Neural cell (in vitro differentiated cells): Measurements from ENCODE around the gene SPTBN1. TPM values are rescaled to one million over a fixed set of nuclear protein-coding genes. Genes with fewer than 3 reads are reported as not detected.

Experiments used
- H2AFZ ChIP-seq: fragments of 200-600, 300-800 bp; sonication (generic), shearing (Covaris generic); 2 replicates; pipeline ENCODE4 v1.6.0; 2014; ENCODE audit warnings: low read depth, mild to moderate bottlenecking, antibody characterized with exemption, low read length, moderate library complexity
- H3F3A ChIP-seq: fragments of 200-600 bp; shearing (Covaris generic); 2 replicates; pipeline ENCODE4 v1.6.1; 2016; ENCODE audit warnings: mild to moderate bottlenecking, moderate library complexity, mixed read lengths, antibody characterized with exemption, low read length; ENCODE audit not compliant: insufficient read depth, poor library complexity, severe bottlenecking
- H3K27ac ChIP-seq: fragments of 200-600, 300-800 bp; sonication (generic), shearing (Covaris generic); 2 replicates; pipeline ENCODE4 v1.5.1; 2014; ENCODE audit warnings: mild to moderate bottlenecking, low read length, moderate library complexity
- H3K27me3 ChIP-seq: fragments of 300-800, 200-600 bp; sonication (generic), shearing (Covaris generic); 2 replicates; pipeline ENCODE4 v1.6.0; 2014; ENCODE audit warnings: mild to moderate bottlenecking, low read depth, low read length, moderate library complexity; ENCODE audit not compliant: insufficient read depth
- H3K36me3 ChIP-seq: fragments of 300-800, 200-600 bp; sonication (generic), shearing (Covaris generic); 2 replicates; pipeline ENCODE4 v1.5.1; 2014; ENCODE audit warnings: mild to moderate bottlenecking, antibody characterized with exemption, low read length, moderate library complexity; ENCODE audit not compliant: insufficient read depth
- H3K4me2 ChIP-seq: fragments of 300-800, 200-600 bp; sonication (generic), shearing (Covaris generic); 2 replicates; pipeline ENCODE4 v1.6.0; 2014; ENCODE audit warnings: mild to moderate bottlenecking, low read length
- H3K4me3 ChIP-seq: fragments of 300-800, 200-600 bp; sonication (generic), shearing (Covaris generic); 2 replicates; pipeline ENCODE4 v1.5.1; 2014; ENCODE audit warnings: mild to moderate bottlenecking, low read length, moderate library complexity
- H3K79me2 ChIP-seq: fragments of 200-600 bp; shearing (Covaris generic); replicated peaks from 2 replicates; pipeline ENCODE4 v1.6.0; 2014; ENCODE audit warnings: mild to moderate bottlenecking, low read length, moderate library complexity; ENCODE audit not compliant: insufficient read depth
- H3K9ac ChIP-seq: fragments of 300-800, 200-600 bp; sonication (generic), shearing (Covaris generic); 2 replicates; pipeline ENCODE4 v1.6.1; 2016; ENCODE audit warnings: mild to moderate bottlenecking, low read length, mixed read lengths
- H3K9me2 ChIP-seq: fragments of 200-600 bp; shearing (Covaris generic); 2 replicates; pipeline ENCODE4 v1.6.1; 2016; ENCODE audit warnings: mild to moderate bottlenecking, low read length, mixed read lengths; ENCODE audit not compliant: insufficient read depth
- H3K9me3 ChIP-seq: fragments of 200-600, 300-800 bp; sonication (generic), shearing (Covaris generic); 2 replicates; pipeline ENCODE4 v1.6.1; 2016; ENCODE audit warnings: mild to moderate bottlenecking, mixed run types, low read length, moderate library complexity, mixed read lengths
- H4K20me1 ChIP-seq: fragments of 200-600 bp; shearing (Covaris generic); 2 replicates; pipeline ENCODE4 v1.6.1; 2016; ENCODE audit warnings: mild to moderate bottlenecking, mixed run types; ENCODE audit not compliant: insufficient read depth
- CTCF ChIP-seq: fragments of 450-650 bp; IDR thresholded peaks from 2 replicates; pipeline ENCODE4 v1.5.1; 2014; ENCODE audit warnings: antibody characterized with exemption, mild to moderate bottlenecking, moderate library complexity; ENCODE audit not compliant: poor library complexity, severe bottlenecking
- EP300 ChIP-seq: fragments of 450-650 bp; conservative IDR thresholded peaks from 2 replicates; pipeline ENCODE4 v1.6.1; 2014; ENCODE audit warnings: antibody characterized with exemption, mild to moderate bottlenecking, moderate library complexity; ENCODE audit not compliant: poor library complexity, severe bottlenecking
- EZH2 ChIP-seq: fragments of 200-600, 300-800 bp; shearing (Covaris generic), sonication (generic); IDR thresholded peaks from 2 replicates; pipeline ENCODE4 v1.6.1; 2014; ENCODE audit warnings: antibody characterized with exemption, low read length, borderline replicate concordance, mild to moderate bottlenecking; ENCODE audit not compliant: insufficient read depth, poor library complexity, severe bottlenecking
- MXI1 ChIP-seq: fragments of 450-650 bp; conservative IDR thresholded peaks from 2 replicates; pipeline ENCODE4 v1.6.1; 2014; ENCODE audit warnings: antibody characterized with exemption, mild to moderate bottlenecking; ENCODE audit not compliant: poor library complexity, severe bottlenecking
- POLR2AphosphoS5 ChIP-seq: IDR thresholded peaks from 2 replicates; pipeline ENCODE4 v1.6.1; 2012
- RAD21 ChIP-seq: fragments of 450-650 bp; conservative IDR thresholded peaks from 2 replicates; pipeline ENCODE4 v1.6.1; 2014; ENCODE audit warnings: antibody characterized with exemption, mild to moderate bottlenecking, moderate library complexity
- SMC3 ChIP-seq: fragments of 450-650 bp; conservative IDR thresholded peaks from 2 replicates; pipeline ENCODE4 v1.6.1; 2014; ENCODE audit warnings: antibody characterized with exemption, mild to moderate bottlenecking, moderate library complexity; ENCODE audit not compliant: poor library complexity
- TAF1 ChIP-seq: IDR thresholded peaks from 2 replicates; pipeline ENCODE4 v1.6.1; 2012; ENCODE audit warnings: low read depth
- polyA plus RNA-seq: library from polyadenylated mRNA; depleted of rRNA; stranded (reverse); fragments of >200 nt; gene quantifications from 2 replicates; pipeline ENCODE4 v1.2.3, GENCODE V29; 2014
- TF ChIP-seq, protein P1 (sequence below): IDR thresholded peaks from 2 replicates; pipeline ENCODE4 v1.6.1; 2012; ENCODE audit warnings: borderline replicate concordance

SPTBN1 gene
- polyA plus RNA-seq, 1 donor from 2014 or later = 92.1 TPM

DNA sequence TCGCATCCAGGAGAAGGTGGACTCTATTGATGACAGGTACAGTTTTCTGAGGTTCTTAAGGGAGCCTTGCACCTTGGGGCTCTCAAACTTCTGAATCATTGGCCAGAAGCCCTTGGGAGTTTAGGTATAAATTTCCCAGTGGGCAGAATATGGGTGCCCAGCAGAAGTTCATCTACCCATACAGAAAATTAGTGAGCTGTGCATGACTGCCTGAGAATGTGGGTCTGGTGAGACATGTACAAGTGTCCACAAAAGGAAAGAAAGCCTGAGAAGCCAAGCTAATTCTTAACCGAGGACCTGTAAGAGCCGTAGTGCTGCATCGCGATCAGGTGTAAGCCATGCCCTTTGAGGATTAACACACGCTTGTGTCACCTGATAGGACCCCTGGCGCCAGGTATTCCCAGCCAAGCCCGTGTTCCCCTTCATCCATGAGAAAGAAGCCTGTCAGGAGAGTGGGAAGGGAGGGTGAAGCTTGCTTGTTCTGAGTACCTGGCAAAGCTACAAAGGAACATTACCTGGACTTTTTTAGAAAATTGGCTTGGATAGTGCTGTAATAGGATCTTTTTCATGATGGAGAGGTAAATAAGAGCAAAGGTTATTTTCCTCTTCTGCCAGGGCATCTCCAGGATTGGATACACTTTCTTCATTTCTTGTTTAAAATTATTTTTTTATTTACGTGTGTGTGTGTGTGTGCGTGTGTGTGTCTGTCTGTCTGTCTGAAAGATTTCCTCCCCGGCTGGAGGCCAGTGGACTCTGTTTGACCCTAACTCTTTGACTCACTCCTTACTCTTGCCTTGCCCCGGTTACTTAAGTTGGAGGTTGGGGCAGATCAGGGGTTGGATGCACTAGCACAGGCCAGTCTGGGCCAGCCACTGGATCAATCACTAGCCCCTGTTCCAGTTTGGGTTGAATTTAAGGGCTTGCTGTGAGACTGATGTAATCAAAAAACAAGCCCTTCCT, 176.9 kb downstream of the SPTBN1 start:
- TF ChIP-seq SMC3 = no peak
- no peak for TF ChIP-seq EZH2
- TF ChIP-seq TAF1 = no peak
- TF ChIP-seq EP300 = no peak
- no peak for TF ChIP-seq MXI1
- no peak for TF ChIP-seq CTCF
- TF ChIP-seq, protein P1, sequence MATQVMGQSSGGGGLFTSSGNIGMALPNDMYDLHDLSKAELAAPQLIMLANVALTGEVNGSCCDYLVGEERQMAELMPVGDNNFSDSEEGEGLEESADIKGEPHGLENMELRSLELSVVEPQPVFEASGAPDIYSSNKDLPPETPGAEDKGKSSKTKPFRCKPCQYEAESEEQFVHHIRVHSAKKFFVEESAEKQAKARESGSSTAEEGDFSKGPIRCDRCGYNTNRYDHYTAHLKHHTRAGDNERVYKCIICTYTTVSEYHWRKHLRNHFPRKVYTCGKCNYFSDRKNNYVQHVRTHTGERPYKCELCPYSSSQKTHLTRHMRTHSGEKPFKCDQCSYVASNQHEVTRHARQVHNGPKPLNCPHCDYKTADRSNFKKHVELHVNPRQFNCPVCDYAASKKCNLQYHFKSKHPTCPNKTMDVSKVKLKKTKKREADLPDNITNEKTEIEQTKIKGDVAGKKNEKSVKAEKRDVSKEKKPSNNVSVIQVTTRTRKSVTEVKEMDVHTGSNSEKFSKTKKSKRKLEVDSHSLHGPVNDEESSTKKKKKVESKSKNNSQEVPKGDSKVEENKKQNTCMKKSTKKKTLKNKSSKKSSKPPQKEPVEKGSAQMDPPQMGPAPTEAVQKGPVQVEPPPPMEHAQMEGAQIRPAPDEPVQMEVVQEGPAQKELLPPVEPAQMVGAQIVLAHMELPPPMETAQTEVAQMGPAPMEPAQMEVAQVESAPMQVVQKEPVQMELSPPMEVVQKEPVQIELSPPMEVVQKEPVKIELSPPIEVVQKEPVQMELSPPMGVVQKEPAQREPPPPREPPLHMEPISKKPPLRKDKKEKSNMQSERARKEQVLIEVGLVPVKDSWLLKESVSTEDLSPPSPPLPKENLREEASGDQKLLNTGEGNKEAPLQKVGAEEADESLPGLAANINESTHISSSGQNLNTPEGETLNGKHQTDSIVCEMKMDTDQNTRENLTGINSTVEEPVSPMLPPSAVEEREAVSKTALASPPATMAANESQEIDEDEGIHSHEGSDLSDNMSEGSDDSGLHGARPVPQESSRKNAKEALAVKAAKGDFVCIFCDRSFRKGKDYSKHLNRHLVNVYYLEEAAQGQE = no peak
- no peak for TF ChIP-seq RAD21
- no peak for TF ChIP-seq POLR2AphosphoS5
- Histone ChIP-seq H3K4me2 (no peak overlapping the region), H3K36me3 (peaks cover 20% of the 10 kb centered on the region), H2AFZ (no peak overlapping the region), H3K9me3 (no peaks in the 10 kb centered on the region), H3K4me3 (no peak overlapping the region), H3K9ac (no peak overlapping the region), H3K27me3 (no peaks in the 10 kb centered on the region), H3K27ac (no peak overlapping the region), H4K20me1 (no peaks in the 10 kb centered on the region), H3F3A (no peaks in the 10 kb centered on the region), H3K79me2 (no peaks in the 10 kb centered on the region), H3K9me2 (no peaks in the 10 kb centered on the region)

GRCh38 chr2:54634021-54634420, 177.9 kb downstream of the SPTBN1 start:
- H3K79me2 ChIP-seq = no peaks in the 10 kb centered on the region

More at GRCh38 chr2:54634021-54634420, 177.9 kb downstream of the SPTBN1 start:
- H3K4me3 ChIP-seq = no peak overlapping the region
- H3K4me2 ChIP-seq = no peak overlapping the region
- H3K9me3 ChIP-seq = no peaks in the 10 kb centered on the region
- no peak for TF ChIP-seq SMC3
- no peak for TF ChIP-seq RAD21
- TF ChIP-seq POLR2AphosphoS5 = no peak
- TF ChIP-seq, protein P1 = no peak
- no peak for TF ChIP-seq TAF1
- TF ChIP-seq CTCF = no peak
- TF ChIP-seq MXI1 = no peak
- TF ChIP-seq EP300 = no peak
- TF ChIP-seq EZH2 = no peak
- H3K9me2 ChIP-seq = no peaks in the 10 kb centered on the region
- no peak overlapping the region for H3K27ac ChIP-seq
- H3K27me3 ChIP-seq = no peaks in the 10 kb centered on the region
- H3K36me3 ChIP-seq = peaks cover 16% of the 10 kb centered on the region
- peaks cover 2% of the 10 kb centered on the region for H4K20me1 ChIP-seq
- H2AFZ ChIP-seq = no peak overlapping the region
- no peaks in the 10 kb centered on the region for H3F3A ChIP-seq
- H3K9ac ChIP-seq = no peak overlapping the region
